HEK293 (cell line): ENCODE results near the gene USP2.

Experiments
- GLI2 ChIP-seq: fragments of 450-650 bp; formaldehyde crosslinking; IDR thresholded peaks from 2 replicates; pipeline ENCODE4; 2017; ENCODE audit warnings: missing biosample characterization, missing genetic modification characterization, low read depth, borderline replicate concordance
- GLIS2 ChIP-seq: fragments of 450-650 bp; formaldehyde crosslinking; IDR thresholded peaks from 2 replicates; pipeline ENCODE4 v1.5.1; 2016; ENCODE audit warnings: missing biosample characterization, missing genetic modification characterization
- YY1 ChIP-seq: fragments of 450-650 bp; formaldehyde crosslinking; IDR thresholded peaks from 2 replicates; pipeline ENCODE4 v1.5.1; 2018; ENCODE audit warnings: missing biosample characterization, missing genetic modification characterization
- ZNF184 ChIP-seq: fragments of 450-650 bp; IDR thresholded peaks from 2 replicates; pipeline ENCODE4 v1.5.1; 2018; ENCODE audit warnings: missing biosample characterization, mild to moderate bottlenecking, missing genetic modification characterization
- ZNF19 ChIP-seq: fragments of 450-650 bp; formaldehyde crosslinking; IDR thresholded peaks from 2 replicates; pipeline ENCODE4; 2016; ENCODE audit warnings: missing biosample characterization, missing genetic modification characterization, low read depth
- ZNF239 ChIP-seq: fragments of 450-650 bp; formaldehyde crosslinking; IDR thresholded peaks from 2 replicates; pipeline ENCODE4 v1.5.1; 2016; ENCODE audit warnings: missing biosample characterization, missing genetic modification characterization
- ZNF248 ChIP-seq: fragments of 450-650 bp; formaldehyde crosslinking; IDR thresholded peaks from 2 replicates; pipeline ENCODE4 v1.5.1; 2017; ENCODE audit warnings: missing biosample characterization, missing genetic modification characterization
- ZNF274 ChIP-seq, 2 experiments: fragments of 200-500 bp in 1 of 2; fragments of 450-650 bp in 1 of 2; sonication (Bioruptor generic) in 1 of 2; formaldehyde crosslinking in 1 of 2; IDR thresholded peaks; 2 replicates each; pipeline versions ENCODE4 v1.5.1 to v1.6.1; 2014 to 2016; ENCODE audit warnings: borderline replicate concordance in 1 of 2, inconsistent platforms in 1 of 2, low read length in 1 of 2, missing biosample characterization in 1 of 2, missing genetic modification characterization in 1 of 2
- ZNF558 ChIP-seq: fragments of 450-650 bp; formaldehyde crosslinking; IDR thresholded peaks from 2 replicates; pipeline ENCODE4 v1.5.1; 2016; ENCODE audit warnings: missing biosample characterization, missing genetic modification characterization
- ZNF777 ChIP-seq: fragments of 450-650 bp; formaldehyde crosslinking; IDR thresholded peaks from 2 replicates; pipeline ENCODE4 v1.5.1; 2017; ENCODE audit warnings: missing biosample characterization, missing genetic modification characterization, borderline replicate concordance
- TF ChIP-seq, protein P1 (sequence below): fragments of 450-650 bp; formaldehyde crosslinking; IDR thresholded peaks from 2 replicates; pipeline ENCODE4 v1.5.1; 2016; ENCODE audit warnings: missing biosample characterization, missing genetic modification characterization
- TF ChIP-seq, protein P2 (sequence below): fragments of 450-650 bp; formaldehyde crosslinking; IDR thresholded peaks from 2 replicates; pipeline ENCODE4 v1.5.1; 2016; ENCODE audit warnings: missing biosample characterization, missing genetic modification characterization

DNA sequence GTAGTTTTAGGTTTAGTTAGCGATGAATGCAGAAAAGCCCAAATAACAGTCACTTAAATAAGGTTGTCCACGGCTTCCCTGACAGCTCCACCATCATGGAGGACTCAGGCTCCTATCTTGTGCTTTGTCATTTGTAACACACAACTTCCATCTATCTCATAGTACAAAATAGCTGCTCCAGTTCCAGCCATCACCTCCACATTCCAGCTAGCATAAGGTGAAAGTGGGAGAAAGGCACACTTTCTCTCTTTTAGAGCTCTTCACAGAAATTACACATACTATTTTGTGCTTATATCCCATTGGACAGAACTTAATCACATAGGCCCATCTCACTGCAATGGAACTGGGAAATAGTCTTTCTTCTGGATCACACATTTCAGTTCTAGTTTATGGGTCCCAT lies 32.8 kb upstream of the USP2 start:
- no peak for TF ChIP-seq GLI2 (tag by site-specific recombination)
- TF ChIP-seq, protein P1, sequence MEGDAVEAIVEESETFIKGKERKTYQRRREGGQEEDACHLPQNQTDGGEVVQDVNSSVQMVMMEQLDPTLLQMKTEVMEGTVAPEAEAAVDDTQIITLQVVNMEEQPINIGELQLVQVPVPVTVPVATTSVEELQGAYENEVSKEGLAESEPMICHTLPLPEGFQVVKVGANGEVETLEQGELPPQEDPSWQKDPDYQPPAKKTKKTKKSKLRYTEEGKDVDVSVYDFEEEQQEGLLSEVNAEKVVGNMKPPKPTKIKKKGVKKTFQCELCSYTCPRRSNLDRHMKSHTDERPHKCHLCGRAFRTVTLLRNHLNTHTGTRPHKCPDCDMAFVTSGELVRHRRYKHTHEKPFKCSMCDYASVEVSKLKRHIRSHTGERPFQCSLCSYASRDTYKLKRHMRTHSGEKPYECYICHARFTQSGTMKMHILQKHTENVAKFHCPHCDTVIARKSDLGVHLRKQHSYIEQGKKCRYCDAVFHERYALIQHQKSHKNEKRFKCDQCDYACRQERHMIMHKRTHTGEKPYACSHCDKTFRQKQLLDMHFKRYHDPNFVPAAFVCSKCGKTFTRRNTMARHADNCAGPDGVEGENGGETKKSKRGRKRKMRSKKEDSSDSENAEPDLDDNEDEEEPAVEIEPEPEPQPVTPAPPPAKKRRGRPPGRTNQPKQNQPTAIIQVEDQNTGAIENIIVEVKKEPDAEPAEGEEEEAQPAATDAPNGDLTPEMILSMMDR: no peak
- TF ChIP-seq GLIS2 (tag by site-specific recombination): no peak
- TF ChIP-seq ZNF239 (tag by site-specific recombination): no peak
- TF ChIP-seq, protein P2, sequence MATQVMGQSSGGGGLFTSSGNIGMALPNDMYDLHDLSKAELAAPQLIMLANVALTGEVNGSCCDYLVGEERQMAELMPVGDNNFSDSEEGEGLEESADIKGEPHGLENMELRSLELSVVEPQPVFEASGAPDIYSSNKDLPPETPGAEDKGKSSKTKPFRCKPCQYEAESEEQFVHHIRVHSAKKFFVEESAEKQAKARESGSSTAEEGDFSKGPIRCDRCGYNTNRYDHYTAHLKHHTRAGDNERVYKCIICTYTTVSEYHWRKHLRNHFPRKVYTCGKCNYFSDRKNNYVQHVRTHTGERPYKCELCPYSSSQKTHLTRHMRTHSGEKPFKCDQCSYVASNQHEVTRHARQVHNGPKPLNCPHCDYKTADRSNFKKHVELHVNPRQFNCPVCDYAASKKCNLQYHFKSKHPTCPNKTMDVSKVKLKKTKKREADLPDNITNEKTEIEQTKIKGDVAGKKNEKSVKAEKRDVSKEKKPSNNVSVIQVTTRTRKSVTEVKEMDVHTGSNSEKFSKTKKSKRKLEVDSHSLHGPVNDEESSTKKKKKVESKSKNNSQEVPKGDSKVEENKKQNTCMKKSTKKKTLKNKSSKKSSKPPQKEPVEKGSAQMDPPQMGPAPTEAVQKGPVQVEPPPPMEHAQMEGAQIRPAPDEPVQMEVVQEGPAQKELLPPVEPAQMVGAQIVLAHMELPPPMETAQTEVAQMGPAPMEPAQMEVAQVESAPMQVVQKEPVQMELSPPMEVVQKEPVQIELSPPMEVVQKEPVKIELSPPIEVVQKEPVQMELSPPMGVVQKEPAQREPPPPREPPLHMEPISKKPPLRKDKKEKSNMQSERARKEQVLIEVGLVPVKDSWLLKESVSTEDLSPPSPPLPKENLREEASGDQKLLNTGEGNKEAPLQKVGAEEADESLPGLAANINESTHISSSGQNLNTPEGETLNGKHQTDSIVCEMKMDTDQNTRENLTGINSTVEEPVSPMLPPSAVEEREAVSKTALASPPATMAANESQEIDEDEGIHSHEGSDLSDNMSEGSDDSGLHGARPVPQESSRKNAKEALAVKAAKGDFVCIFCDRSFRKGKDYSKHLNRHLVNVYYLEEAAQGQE (tag by site-specific recombination): no peak
- TF ChIP-seq ZNF777 (tag by site-specific recombination): no peak
- no peak for TF ChIP-seq ZNF274 (IDR thresholded peaks at IDR 0.05; ENCODE audit: low read length)
- no peak for TF ChIP-seq ZNF274 (tag by site-specific recombination; IDR thresholded peaks at IDR 0.05; ENCODE audit: borderline replicate concordance)
- TF ChIP-seq ZNF248 (tag by site-specific recombination): no peak
- no peak for TF ChIP-seq YY1 (tag by site-specific recombination)
- TF ChIP-seq ZNF558: no peak
- no peak for TF ChIP-seq ZNF184 (tag by site-specific recombination)
- TF ChIP-seq ZNF19 (tag by site-specific recombination): no peak
